Measurements from ENCODE around the gene GPC3. TPM values are rescaled to one million over a fixed set of nuclear protein-coding genes. Genes with fewer than 3 reads are reported as not detected.

GPC3 gene
- total and polyA plus RNA-seq, 2 donors, result 22.1 to 192 TPM

DNA sequence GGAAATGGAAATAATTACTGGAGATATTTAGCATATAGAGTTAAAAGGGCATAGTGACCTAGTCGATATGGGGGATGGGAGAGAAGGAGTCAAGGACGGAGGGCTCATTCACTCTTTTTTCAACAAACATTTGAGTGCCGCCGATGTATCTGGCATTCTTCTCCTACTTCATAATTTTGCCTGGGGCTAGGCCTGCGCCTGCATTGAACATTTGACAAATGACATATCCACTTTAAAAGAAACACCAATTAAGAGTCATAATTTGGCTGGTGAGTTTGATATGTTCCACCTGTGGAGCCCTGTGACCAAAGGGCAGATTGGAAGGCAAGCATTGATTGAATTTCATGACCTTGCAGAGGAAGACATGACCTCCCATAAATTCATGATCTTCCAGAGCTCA, 2.6 kb upstream of the GPC3 start:
- no peaks in the 10 kb centered on the region for H3K36me3 ChIP-seq (ENCODE audit: insufficient read depth)
- DNase-seq (ENCODE audit: extremely low spot score), result no peak
- 86% methylated on average over 5 of the region's 5 CpGs for WGBS
- H3K27ac ChIP-seq (ENCODE audit: low read depth), result no peak overlapping the region
- no peak overlapping the region for H3K4me3 ChIP-seq (ENCODE audit: low read depth, low read length)
- H3K4me1 ChIP-seq (ENCODE audit: insufficient read depth), result no peaks in the 10 kb centered on the region

DNA sequence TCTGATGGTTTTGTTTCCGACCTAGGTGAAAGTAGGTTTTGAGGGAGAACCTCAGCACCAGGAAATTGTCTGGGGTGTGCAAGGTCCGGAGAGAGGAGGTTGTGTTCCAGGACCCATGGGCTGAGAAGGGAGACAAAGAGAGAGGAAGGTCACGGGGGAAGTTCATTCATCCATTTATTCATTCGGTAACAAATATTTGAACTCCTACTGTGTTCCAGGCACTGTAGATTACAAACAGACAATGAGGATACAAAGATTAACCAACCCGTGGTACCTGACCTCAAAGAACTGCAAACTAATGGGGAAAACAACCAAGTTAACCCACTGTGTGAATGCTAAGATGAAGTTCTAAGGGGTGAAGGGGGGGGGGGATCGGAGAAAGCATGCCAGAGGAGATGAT, 1.8 kb upstream of the GPC3 start:
- Histone ChIP-seq H3K36me3 (ENCODE audit: insufficient read depth) (no peaks in the 10 kb centered on the region), H3K4me3 (ENCODE audit: low read depth, low read length) (no peak overlapping the region), H3K4me1 (ENCODE audit: insufficient read depth) (no peaks in the 10 kb centered on the region), H3K27ac (ENCODE audit: low read depth) (no peak overlapping the region)
- no peak for DNase-seq (ENCODE audit: extremely low spot score)
- 81% methylated on average over 6 of the region's 6 CpGs for WGBS

DNA sequence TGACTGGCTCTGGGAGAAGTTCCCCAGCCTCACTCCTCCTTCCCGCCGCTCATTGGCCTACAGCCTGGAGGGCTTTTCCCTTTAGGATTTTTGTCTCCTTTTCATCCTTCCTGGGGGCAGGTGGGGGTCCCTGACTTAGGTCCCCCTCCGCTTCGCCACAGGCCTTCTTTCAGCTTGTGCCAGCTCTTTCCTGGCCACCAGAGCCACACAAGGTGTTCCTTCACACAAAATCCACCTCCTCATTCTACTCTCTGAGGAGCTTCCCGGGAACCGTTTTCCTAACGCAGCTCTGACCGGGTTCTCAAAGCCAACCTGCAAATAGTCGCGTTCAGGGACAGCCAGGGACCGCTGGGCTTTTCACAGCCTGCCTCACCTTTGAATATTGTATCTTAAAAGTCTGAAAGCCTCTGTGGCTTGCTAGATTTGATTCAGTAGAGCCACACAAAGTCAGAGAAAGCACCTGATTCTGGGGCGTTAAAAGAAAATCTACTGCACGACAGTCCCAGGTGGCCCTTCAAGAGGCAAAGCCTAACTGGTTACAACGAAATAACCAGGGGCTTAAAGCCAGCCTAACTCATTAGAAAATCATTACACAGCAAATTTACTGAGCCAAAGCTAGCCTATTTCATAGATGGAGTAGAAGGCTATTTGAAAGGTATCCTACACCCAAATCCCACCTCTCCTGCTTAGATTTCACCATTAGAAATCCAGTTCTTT, 731 bp upstream of the GPC3 start:
- WGBS, result 9% methylated on average over 14 of the region's 14 CpGs
- Histone ChIP-seq H3K4me3 (ENCODE audit: low read depth, low read length) (peak overlapping the region; percentile 54), H3K4me1 (ENCODE audit: insufficient read depth) (no peaks in the 10 kb centered on the region), H3K27ac (ENCODE audit: low read depth) (no peak overlapping the region), H3K36me3 (ENCODE audit: insufficient read depth) (no peaks in the 10 kb centered on the region)
- no peak for DNase-seq (ENCODE audit: extremely low spot score)

DNA sequence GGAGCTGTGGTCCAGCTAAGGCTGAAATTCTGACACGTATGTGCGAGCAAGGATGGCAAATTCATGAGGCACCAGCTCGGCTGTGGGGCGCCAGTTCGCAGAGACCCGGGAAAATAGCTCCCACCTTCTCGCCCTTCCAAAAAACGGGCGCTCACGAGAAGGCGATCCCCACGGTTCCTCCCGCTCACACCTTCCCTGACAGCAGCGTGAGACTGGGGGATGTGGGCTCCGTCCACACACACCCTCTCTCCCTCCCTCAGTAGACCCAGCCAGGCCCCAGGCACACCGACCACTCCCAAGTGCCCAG, 584 bp downstream of the GPC3 start:
- peak overlapping the region; percentile 54 for H3K4me3 ChIP-seq (ENCODE audit: low read depth, low read length)
- H3K27ac ChIP-seq (ENCODE audit: low read depth), result no peak overlapping the region
- 5% methylated on average over 16 of the region's 16 CpGs for WGBS
- no peak for DNase-seq (ENCODE audit: extremely low spot score)
- no peaks in the 10 kb centered on the region for H3K36me3 ChIP-seq (ENCODE audit: insufficient read depth)
- no peaks in the 10 kb centered on the region for H3K4me1 ChIP-seq (ENCODE audit: insufficient read depth)

DNA sequence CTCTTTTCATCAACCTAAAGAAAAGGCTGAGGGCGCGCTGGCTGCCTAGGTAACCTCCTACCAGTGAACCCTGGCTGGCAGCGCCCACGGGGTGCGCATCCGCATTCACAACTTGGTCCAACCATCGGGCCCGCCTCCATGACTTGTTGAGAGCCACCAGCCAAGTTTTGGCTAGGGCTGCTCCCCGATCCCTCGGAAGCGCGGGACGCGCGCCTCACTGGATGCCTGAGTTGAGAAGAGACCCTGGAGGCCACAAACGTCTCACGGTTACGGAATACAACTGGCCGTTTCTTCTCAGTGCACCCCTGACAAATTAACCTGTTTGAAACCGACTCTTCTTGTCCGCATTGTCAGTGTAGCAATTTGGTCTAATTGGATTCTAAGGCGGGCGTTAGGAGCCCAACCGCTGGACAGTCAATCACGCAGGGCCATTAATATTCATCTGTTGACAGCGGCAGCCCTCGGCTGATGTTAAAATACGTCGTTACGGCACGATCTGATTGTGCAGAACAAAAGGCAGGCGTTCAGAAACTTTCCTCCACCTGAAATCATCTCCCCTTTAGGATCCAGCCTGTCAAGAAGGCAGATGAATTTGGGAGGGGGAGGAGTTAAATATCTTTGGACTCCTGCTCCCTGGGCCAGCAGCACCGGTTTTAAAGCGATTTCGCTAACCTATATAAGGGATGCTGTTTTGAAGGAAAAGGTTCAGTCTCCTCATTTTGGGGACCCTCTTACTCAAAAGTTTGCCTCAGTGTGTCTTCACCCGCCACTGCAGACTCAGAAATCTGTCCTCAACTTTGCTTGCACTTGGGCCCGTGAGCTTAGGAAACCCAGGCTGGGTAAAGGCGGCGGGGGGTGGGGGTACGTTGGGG, 1.2 kb downstream of the GPC3 start:
- H3K27ac ChIP-seq (ENCODE audit: low read depth), result no peak overlapping the region
- H3K4me3 ChIP-seq (ENCODE audit: low read depth, low read length), result no peak overlapping the region
- WGBS, result 39% methylated on average over 40 of the region's 40 CpGs
- H3K4me1 ChIP-seq (ENCODE audit: insufficient read depth), result no peaks in the 10 kb centered on the region
- no peaks in the 10 kb centered on the region for H3K36me3 ChIP-seq (ENCODE audit: insufficient read depth)
- no peak for DNase-seq (ENCODE audit: extremely low spot score)

DNA sequence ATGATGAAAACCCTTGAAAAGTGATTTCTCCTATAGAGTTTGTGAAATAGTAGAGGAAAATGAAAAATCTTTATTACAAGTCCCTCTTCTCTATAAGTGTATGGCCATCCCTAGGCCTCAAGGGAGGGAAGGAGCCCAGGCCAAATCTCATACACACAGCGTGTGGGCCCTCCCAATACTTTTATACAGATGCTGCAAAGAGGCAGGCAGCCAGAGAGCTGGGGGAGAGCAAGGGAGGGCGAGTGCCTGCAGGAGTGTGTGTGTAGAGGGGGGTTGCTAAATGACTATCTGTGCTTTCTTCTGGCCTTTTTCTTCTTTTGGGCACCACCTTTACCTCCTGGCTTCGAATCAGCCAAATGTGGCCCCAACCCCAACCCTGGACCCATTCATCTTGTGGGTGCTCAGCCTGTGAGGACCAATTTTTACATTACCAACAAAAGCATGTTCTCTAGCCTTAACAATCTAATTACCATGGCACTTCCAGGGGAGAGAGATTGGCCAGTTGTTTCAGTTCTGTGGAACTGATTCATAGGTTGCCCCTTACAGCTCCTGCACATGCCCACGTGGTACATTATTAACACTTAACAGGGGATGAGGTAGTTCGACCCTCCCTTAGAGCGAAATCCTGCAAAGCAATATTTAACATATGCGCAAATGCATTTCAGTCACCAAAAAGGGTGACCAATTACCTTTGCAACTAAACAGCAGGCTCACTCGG, 2.0 kb downstream of the GPC3 start:
- no peak overlapping the region for H3K27ac ChIP-seq (ENCODE audit: low read depth)
- no peak overlapping the region for H3K4me3 ChIP-seq (ENCODE audit: low read depth, low read length)
- 68% methylated on average over 8 of the region's 8 CpGs for WGBS
- no peak for DNase-seq (ENCODE audit: extremely low spot score)
- no peaks in the 10 kb centered on the region for H3K36me3 ChIP-seq (ENCODE audit: insufficient read depth)
- H3K4me1 ChIP-seq (ENCODE audit: insufficient read depth), result no peaks in the 10 kb centered on the region

DNA sequence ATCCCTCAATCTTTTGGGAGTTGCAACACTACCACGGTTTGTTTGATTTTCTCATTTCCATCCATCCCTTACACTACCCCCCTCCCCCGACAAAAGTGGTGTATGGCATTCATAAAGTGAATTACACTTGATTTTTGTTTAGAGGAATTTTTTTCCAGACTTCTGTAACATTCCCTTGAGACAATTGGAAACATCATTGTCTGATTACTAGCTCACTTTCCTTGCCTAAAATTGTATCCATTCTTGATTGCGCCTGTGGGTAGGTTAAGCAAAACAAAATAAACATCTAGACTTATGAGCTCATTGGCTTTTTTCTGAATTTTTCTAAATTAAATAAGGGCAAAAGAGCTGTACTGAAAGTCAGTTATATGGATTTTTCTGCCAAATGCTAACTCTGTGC, 3.5 kb downstream of the GPC3 start:
- 54% methylated on average over 3 of the region's 3 CpGs for WGBS
- H3K27ac ChIP-seq (ENCODE audit: low read depth), result no peak overlapping the region

DNA sequence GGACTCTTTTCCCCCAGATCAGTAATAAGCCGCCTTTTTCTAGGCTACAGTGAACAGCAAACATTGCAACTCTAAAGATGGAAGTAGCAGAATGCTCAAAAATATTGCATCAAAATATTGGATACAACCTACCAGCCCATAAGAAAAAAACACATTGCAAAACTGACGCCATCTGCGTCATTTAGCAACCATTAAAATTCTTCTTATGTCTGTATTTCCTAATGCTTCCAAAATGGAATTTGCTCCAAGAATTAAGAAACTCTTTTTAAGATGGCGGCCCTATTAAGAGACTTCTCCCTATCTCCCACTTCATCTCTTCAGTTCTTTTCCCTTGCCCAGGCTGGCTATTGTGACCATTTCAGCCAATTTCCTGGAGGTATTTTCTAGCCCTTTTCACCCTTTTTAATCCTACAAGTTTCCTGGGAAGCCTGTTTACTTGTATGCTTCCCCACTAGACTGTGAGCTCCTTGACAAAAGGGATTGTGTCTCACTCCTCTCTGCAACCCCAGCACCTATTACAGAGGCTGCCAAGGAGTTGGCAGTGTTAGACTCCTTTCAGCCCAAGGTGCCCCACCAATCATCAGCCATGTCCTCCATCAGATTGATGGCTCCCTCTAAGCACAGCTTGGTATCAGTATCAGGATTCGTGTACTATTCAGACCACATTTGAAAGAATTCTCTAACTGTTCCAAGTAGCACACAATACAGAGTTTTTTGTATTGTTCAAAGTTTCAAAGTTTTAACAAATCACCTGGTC, 4.4 kb downstream of the GPC3 start:
- Histone ChIP-seq H3K4me3 (ENCODE audit: low read depth, low read length) (no peak overlapping the region), H3K4me1 (ENCODE audit: insufficient read depth) (no peaks in the 10 kb centered on the region), H3K27ac (ENCODE audit: low read depth) (no peak overlapping the region), H3K36me3 (ENCODE audit: insufficient read depth) (no peaks in the 10 kb centered on the region)
- no peak for DNase-seq (ENCODE audit: extremely low spot score)
- WGBS, result 94% methylated on average over 5 of the region's 5 CpGs

More for the DNA sequence above, 3.5 kb downstream of the GPC3 start:
- Histone ChIP-seq H3K4me1 (ENCODE audit: insufficient read depth) (no peaks in the 10 kb centered on the region), H3K4me3 (ENCODE audit: low read depth, low read length) (no peak overlapping the region), H3K36me3 (ENCODE audit: insufficient read depth) (no peaks in the 10 kb centered on the region)
- DNase-seq (ENCODE audit: extremely low spot score), result no peak

DNA sequence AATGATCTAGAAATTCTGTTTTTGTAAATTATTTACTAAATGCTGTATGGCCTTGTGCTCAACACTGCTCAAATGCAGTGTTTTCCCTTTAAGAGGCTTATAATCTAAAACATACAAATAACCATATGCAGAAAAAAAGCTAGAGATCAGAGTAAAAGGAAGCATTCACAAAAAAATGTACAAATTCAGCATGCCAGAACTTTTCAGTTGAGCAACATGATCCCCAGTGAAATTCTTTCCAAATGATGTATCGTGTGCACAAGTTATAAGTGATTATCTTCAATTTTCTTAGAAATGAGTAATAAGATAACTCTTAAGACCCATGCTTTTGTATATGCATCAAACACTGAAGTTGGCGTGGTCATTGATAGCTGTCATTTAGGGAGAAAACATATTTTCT, 5.0 kb downstream of the GPC3 start:
- Histone ChIP-seq H3K36me3 (ENCODE audit: insufficient read depth) (no peaks in the 10 kb centered on the region), H3K4me3 (ENCODE audit: low read depth, low read length) (no peak overlapping the region), H3K27ac (ENCODE audit: low read depth) (no peak overlapping the region), H3K4me1 (ENCODE audit: insufficient read depth) (no peaks in the 10 kb centered on the region)
- DNase-seq (ENCODE audit: extremely low spot score), result no peak
- WGBS, result 70% methylated on average over 2 of the region's 2 CpGs

DNA sequence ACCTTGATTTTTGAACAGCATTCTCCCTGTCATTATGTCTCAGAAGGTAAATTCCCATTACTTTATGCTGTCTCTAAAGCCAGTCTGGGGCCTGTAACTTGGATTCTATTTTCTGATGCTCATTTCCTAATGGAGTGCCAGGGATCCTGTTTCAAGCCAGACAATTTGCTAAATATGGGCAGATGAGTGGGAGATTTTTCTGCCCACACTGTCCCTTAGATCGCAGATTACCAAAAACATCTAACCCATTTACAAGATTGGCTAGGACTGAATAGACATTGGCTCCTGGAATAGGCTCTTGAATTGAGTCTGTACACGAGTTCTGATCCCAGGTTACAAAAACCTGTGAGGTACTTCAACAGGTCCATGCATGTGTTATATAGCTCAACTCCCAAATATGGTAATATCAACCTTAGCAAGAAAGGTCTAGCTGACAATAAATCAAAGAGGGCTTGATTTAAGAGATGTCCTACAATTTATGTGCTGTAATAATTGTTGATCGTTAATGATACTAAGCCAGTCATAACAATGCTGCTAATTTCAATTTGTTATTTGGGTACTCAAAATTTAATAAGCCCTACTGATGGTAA, 5.7 kb downstream of the GPC3 start:
- Histone ChIP-seq H3K36me3 (ENCODE audit: insufficient read depth) (no peaks in the 10 kb centered on the region), H3K27ac (ENCODE audit: low read depth) (no peak overlapping the region), H3K4me3 (ENCODE audit: low read depth, low read length) (no peak overlapping the region), H3K4me1 (ENCODE audit: insufficient read depth) (no peaks in the 10 kb centered on the region)
- WGBS, result 81% methylated on average over 3 of the region's 3 CpGs
- no peak for DNase-seq (ENCODE audit: extremely low spot score)

DNA sequence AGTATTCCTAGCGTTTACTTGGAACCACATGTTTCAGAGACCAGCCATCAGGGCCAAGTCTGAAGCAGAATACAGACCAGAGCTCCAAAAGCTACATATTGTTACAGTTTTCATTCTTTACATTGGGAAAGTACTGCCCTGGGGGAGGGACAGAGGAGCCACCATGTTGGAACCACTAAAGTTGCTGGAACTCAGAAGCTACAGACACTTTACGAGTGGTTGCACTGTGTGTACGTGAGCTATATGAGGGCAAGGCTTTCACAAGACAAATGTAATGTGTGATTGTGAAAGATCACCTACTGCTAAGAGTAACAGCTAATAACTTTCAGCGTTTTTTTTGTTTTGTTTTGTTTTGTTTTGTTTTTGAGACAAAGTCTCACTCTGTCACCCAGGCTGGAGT, 11.7 kb downstream of the GPC3 start:
- H3K36me3 ChIP-seq (ENCODE audit: insufficient read depth), result no peaks in the 10 kb centered on the region
- H3K4me3 ChIP-seq (ENCODE audit: low read depth, low read length), result no peak overlapping the region
- H3K27ac ChIP-seq (ENCODE audit: low read depth), result no peak overlapping the region
- no peak for DNase-seq (ENCODE audit: extremely low spot score)
- WGBS, result 90% methylated on average over 4 of the region's 4 CpGs
- no peaks in the 10 kb centered on the region for H3K4me1 ChIP-seq (ENCODE audit: insufficient read depth)

DNA sequence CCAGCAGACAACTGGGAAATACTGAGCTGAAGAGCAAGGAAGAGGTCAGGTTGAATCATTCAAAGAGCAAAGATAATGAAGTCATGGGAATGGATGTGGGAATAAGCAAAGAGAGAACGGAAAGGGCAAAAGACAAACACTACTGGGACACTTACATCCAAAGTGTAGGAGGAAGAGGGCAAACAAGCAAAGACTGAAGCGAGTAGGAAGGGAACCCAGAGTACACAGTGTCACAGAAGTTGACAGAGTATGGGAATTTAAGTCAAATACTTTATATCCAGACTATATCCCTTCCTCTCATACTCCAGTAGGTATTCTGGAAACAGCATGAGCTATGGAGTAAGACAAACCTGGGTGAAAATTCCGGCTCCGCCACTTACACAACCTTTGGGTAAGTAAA, 12.5 kb downstream of the GPC3 start:
- Histone ChIP-seq H3K4me3 (ENCODE audit: low read depth, low read length) (no peak overlapping the region), H3K4me1 (ENCODE audit: insufficient read depth) (no peaks in the 10 kb centered on the region), H3K27ac (ENCODE audit: low read depth) (no peak overlapping the region), H3K36me3 (ENCODE audit: insufficient read depth) (no peaks in the 10 kb centered on the region)
- WGBS, result 91% methylated on average over 4 of the region's 4 CpGs
- no peak for DNase-seq (ENCODE audit: extremely low spot score)

DNA sequence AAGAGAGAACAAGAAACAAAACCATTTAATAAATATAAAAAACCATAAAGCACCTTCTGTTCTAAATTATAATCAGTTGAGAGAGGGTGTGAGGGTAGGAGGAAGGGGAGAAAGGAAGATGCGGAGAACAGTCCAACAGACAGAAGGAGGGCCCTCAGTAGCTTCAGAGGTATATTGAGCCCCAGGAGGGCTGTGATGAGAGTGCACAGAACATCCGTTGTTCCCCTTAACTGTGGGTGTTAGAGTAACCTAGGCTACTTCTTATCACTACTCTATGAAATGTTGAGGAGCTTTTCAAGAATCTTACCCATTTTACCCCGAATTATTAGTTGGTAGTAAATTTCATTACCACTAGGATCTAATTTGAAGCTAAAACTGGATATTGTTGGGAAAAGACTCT, 13.8 kb downstream of the GPC3 start:
- no peak overlapping the region for H3K4me3 ChIP-seq (ENCODE audit: low read depth, low read length)
- no peaks in the 10 kb centered on the region for H3K36me3 ChIP-seq (ENCODE audit: insufficient read depth)
- H3K27ac ChIP-seq (ENCODE audit: low read depth), result no peak overlapping the region
- H3K4me1 ChIP-seq (ENCODE audit: insufficient read depth), result no peaks in the 10 kb centered on the region
- DNase-seq (ENCODE audit: extremely low spot score), result no peak
- 89% methylated on average over 3 of the region's 3 CpGs for WGBS
